Lung (tissue), 12 donors: ENCODE data around the gene P4HA3. TPM values are rescaled to one million over a fixed set of nuclear protein-coding genes. Genes with fewer than 3 reads are reported as not detected.
A peak's percentile ranks its signal among the peaks of the same experiment; 100 is the strongest.

Experiments
- ATAC-seq: fragments of 200-7000 bp; cut with Tn5 transposase; one replicate; pipeline ENCODE4 v1.9.1; 2020; ENCODE audit warnings: moderate number of reproducible peaks; ENCODE audit not compliant: insufficient read depth, low FRiP score
- DNase-seq, 3 donors: peaks; one replicate each; pipeline ENCODE4 v3.0.0-alpha.2; 2013 to 2017
- H3K27ac ChIP-seq, 2 donors: one replicate each; pipeline ENCODE4 v1.5.1; 2013; ENCODE audit warnings: mild to moderate bottlenecking in 2 of 2, moderate library complexity in 2 of 2, control low read depth in 1 of 2, inconsistent platforms in 1 of 2, low read depth in 1 of 2, low read length in 1 of 2
- H3K27me3 ChIP-seq, 3 donors: one replicate each; pipeline ENCODE4 v1.5.1; 2013; ENCODE audit warnings: low read length in 2 of 3; ENCODE audit not compliant: control insufficient read depth in 3 of 3, insufficient read depth in 3 of 3
- H3K36me3 ChIP-seq, 4 donors: one replicate each; pipeline ENCODE4 v1.5.1; 2013; ENCODE audit warnings: low read length in 4 of 4, mild to moderate bottlenecking in 1 of 4, moderate library complexity in 1 of 4; ENCODE audit not compliant: control insufficient read depth in 4 of 4, insufficient read depth in 4 of 4
- H3K4me1 ChIP-seq, 5 donors: one replicate each; pipeline ENCODE4 v1.5.1; 2013; ENCODE audit warnings: low read length in 5 of 5, mild to moderate bottlenecking in 2 of 5, moderate library complexity in 1 of 5; ENCODE audit not compliant: control insufficient read depth in 5 of 5, insufficient read depth in 5 of 5
- H3K4me3 ChIP-seq: one replicate; pipeline ENCODE4 v1.5.1; 2013; ENCODE audit warnings: mild to moderate bottlenecking, control low read depth, moderate library complexity
- H3K9ac ChIP-seq, 2 donors: one replicate each; pipeline ENCODE4 v1.5.1; 2013; ENCODE audit warnings: low read length in 2 of 2, control low read depth in 1 of 2; ENCODE audit not compliant: insufficient read depth in 1 of 2
- H3K9me3 ChIP-seq, 4 donors: one replicate each; pipeline ENCODE4 v1.5.1; 2013; ENCODE audit warnings: low read length in 3 of 4, mild to moderate bottlenecking in 1 of 4, moderate library complexity in 1 of 4; ENCODE audit not compliant: control insufficient read depth in 4 of 4, insufficient read depth in 3 of 4
- WGBS, 2 donors: extraction: QIAGEN DNeasy Blood & Tissue Kit; methylation state at CpG; one replicate each; pipeline ENCODE4 v1.1.7; 2013; 5-methylcytosine and 5-hydroxymethylcytosine counted together
- polyA plus RNA-seq, 2 donors: library from polyadenylated mRNA; stranded (reverse); fragments of 200-250 nt; gene quantifications; one replicate each; pipeline ENCODE4 v1.2.1, GENCODE V29; 2013
- total RNA-seq, 2 donors: library from RNA; depleted of rRNA in 1 of 2; stranded (reverse); fragments of >200 nt in 1 of 2; gene quantifications; one replicate each; pipeline ENCODE4 v1.2.1, GENCODE V29; 2014 to 2021
- TF ChIP-seq, protein P1 (sequence below): IDR thresholded peaks from 2 replicates; pipeline ENCODE4 v1.5.1; 2012; ENCODE audit warnings: mild to moderate bottlenecking; ENCODE audit errors: control extremely low read depth, extremely low read depth
- donor health status: control.
- donor health status: control.
- donor health status: Bipolar disorder and iron deficiency.
- donor health status: healthy.
- donor health status: DM: yes; HTN: yes; CAD: no.

The P4HA3 gene
- total and polyA plus RNA-seq, 4 donors = 0.40 to 3.3 (median 0.99) TPM

GRCh38 chr11:74253361-74253760 lies 58.1 kb downstream of the P4HA3 start:
- ATAC-seq = no peak
- H3K4me3 ChIP-seq = no peak overlapping the region
- peaks cover 16 to 44% (median 30%) of the 10 kb centered on the region in 4 donors for H3K36me3 ChIP-seq
- H3K27ac ChIP-seq = no peak overlapping the region
- peaks cover 0 to 13% (median 7%) of the 10 kb centered on the region in 5 donors for H3K4me1 ChIP-seq
- no peak overlapping the region for H3K9ac ChIP-seq
- DNase-seq = no peak
- no peaks in the 10 kb centered on the region for H3K9me3 ChIP-seq
- WGBS, 2 donors = 83 to 88% methylated on average over 8 of the region's 8 CpGs
- TF ChIP-seq, protein P1, sequence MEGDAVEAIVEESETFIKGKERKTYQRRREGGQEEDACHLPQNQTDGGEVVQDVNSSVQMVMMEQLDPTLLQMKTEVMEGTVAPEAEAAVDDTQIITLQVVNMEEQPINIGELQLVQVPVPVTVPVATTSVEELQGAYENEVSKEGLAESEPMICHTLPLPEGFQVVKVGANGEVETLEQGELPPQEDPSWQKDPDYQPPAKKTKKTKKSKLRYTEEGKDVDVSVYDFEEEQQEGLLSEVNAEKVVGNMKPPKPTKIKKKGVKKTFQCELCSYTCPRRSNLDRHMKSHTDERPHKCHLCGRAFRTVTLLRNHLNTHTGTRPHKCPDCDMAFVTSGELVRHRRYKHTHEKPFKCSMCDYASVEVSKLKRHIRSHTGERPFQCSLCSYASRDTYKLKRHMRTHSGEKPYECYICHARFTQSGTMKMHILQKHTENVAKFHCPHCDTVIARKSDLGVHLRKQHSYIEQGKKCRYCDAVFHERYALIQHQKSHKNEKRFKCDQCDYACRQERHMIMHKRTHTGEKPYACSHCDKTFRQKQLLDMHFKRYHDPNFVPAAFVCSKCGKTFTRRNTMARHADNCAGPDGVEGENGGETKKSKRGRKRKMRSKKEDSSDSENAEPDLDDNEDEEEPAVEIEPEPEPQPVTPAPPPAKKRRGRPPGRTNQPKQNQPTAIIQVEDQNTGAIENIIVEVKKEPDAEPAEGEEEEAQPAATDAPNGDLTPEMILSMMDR = no peak
- H3K27me3 ChIP-seq = no peaks in the 10 kb centered on the region

DNA sequence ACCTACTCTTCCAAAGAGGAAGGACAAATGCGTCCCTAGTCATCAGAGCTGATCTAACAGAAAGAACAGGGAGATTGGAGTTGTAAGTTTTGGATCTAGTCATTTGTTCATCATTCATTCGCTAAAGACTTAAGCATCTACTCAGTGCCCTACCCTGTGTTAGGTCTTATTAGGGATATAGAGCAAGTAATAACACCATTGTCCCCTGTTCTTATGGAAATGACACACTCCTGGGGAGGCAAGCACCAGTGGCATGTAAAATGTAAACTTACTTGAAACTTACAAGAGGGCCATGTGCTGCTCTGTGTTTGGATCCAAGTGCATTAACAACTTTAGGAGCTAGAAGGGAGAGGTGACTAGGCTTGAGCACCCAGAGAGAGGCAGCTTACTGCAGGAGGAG lies 61.9 kb downstream of the P4HA3 start:
- H3K4me3 ChIP-seq = no peak overlapping the region
- H3K4me1 ChIP-seq = no peaks in the 10 kb centered on the region
- 88 to 91% methylated on average over 2 of the region's 2 CpGs for WGBS, 2 donors
- ATAC-seq (no peak), DNase-seq (no peak)
- H3K27ac ChIP-seq = no peak overlapping the region
- TF ChIP-seq, protein P1 = no peak
- peaks cover 26 to 47% (median 38%) of the 10 kb centered on the region in 4 donors for H3K36me3 ChIP-seq
- no peaks in the 10 kb centered on the region for H3K9me3 ChIP-seq
- no peak overlapping the region for H3K9ac ChIP-seq
- no peaks in the 10 kb centered on the region for H3K27me3 ChIP-seq

GRCh38 chr11:74248469-74248868 lies 63.0 kb downstream of the P4HA3 start:
- no peak overlapping the region for H3K4me3 ChIP-seq
- ATAC-seq (no peak), DNase-seq (no peak)
- H3K36me3 ChIP-seq = peaks cover 26 to 37% (median 31%) of the 10 kb centered on the region in 4 donors
- H3K9ac ChIP-seq = no peak overlapping the region
- TF ChIP-seq, protein P1 = no peak
- no peaks in the 10 kb centered on the region for H3K9me3 ChIP-seq
- no peak overlapping the region for H3K27ac ChIP-seq
- WGBS, 2 donors = 93% methylated on average over 1 of the region's 1 CpG
- H3K27me3 ChIP-seq = no peaks in the 10 kb centered on the region
- no peaks in the 10 kb centered on the region for H3K4me1 ChIP-seq

DNA sequence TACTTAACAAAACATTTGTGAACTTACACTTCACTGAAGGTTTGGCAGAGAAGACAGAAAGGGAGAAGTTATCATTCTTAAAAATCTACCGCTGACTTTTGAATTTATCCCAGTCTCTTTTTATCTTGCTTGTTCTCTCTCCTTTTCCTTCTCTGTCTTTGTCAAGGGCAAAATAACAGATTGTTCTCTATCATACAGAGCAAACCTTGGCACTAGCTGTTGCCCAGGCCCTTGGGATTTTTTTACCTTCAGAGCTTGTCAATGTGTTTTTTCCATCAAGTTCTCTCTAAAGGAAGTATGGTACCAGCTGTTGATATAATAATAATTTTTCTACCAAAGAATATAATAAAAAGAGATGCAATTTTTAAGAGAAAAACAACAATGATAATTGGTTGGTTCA lies 73.2 kb downstream of the P4HA3 start:
- Histone ChIP-seq H3K36me3 (peaks cover 9 to 21% (median 14%) of the 10 kb centered on the region in 4 donors), H3K27ac (no peak overlapping the region), H3K4me1 (peaks cover 0 to 4% (median 0%) of the 10 kb centered on the region in 5 donors), H3K9ac (no peak overlapping the region), H3K4me3 (no peak overlapping the region), H3K9me3 (no peaks in the 10 kb centered on the region), H3K27me3 (no peaks in the 10 kb centered on the region)
- TF ChIP-seq, protein P1 = no peak
- ATAC-seq (no peak), DNase-seq (peak in 1 of 3 donors; percentile 52)
- 80 to 92% methylated on average over 1 of the region's 1 CpG for WGBS, 2 donors
